ENCODE data around the gene SCN9A.
"Not testable (repeated sequence)": the region's sequence is repeated elsewhere in the genome, so short reads cannot be mapped to it uniquely, and the experiment has no call there.

SCN9A gene

GRCh38 chr2:166375736-166376487 lies at the start of gene SCN9A:
SCN9A (minus strand) TSS chr2:166375944; CDS start chr2:166311756, 64,188 bp downstream.
- no peak for DNase-seq

- DNase-seq: no peak
These were observed 49.1 kb upstream of the SCN9A start for GRCh38 chr2:166424841-166425240.

- DNase-seq: no peak
These were observed 43.8 kb upstream of the SCN9A start for GRCh38 chr2:166419616-166419934.

- DNase-seq: no peak
These were observed 43.3 kb upstream of the SCN9A start for GRCh38 chr2:166418853-166419615.

GRCh38 chr2:166417669-166418068 lies 41.9 kb upstream of the SCN9A start:
- DNase-seq: no peak

GRCh38 chr2:166413255-166413654 lies 37.5 kb upstream of the SCN9A start:
- no peak for DNase-seq

- no peak for DNase-seq
These were observed 35.9 kb upstream of the SCN9A start for GRCh38 chr2:166411473-166412230.

- no peak for DNase-seq
These were observed 35.2 kb upstream of the SCN9A start for GRCh38 chr2:166410828-166411472.

GRCh38 chr2:166407746-166408145 lies 32.0 kb upstream of the SCN9A start:
- DNase-seq: not testable (repeated sequence)

GRCh38 chr2:166406374-166406773 lies 30.6 kb upstream of the SCN9A start:
- no peak for DNase-seq

- DNase-seq: no peak
These were observed 29.8 kb upstream of the SCN9A start for GRCh38 chr2:166405569-166405926.

GRCh38 chr2:166404831-166405568 lies 29.3 kb upstream of the SCN9A start:
- DNase-seq: no peak

GRCh38 chr2:166394245-166394644 lies 18.5 kb upstream of the SCN9A start:
- DNase-seq: no peak

- no peak for DNase-seq
These were observed 17.3 kb upstream of the SCN9A start for GRCh38 chr2:166393008-166393407.

- DNase-seq: no peak
These were observed 12.8 kb upstream of the SCN9A start for GRCh38 chr2:166388481-166389070.

- no peak for DNase-seq
These were observed 9.6 kb upstream of the SCN9A start for GRCh38 chr2:166385313-166385712.

- no peak for DNase-seq
These were observed 9.0 kb upstream of the SCN9A start for GRCh38 chr2:166384774-166385173.

GRCh38 chr2:166382448-166382847 lies 6.7 kb upstream of the SCN9A start:
- DNase-seq: no peak

GRCh38 chr2:166380615-166381014 lies 4.9 kb upstream of the SCN9A start:
- no peak for DNase-seq

GRCh38 chr2:166376873-166377272 lies 1.1 kb upstream of the SCN9A start:
- DNase-seq: no peak

- no peak for DNase-seq
These were observed 714 bp upstream of the SCN9A start for GRCh38 chr2:166376488-166376828.

GRCh38 chr2:166375195-166375735 lies 479 bp downstream of the SCN9A start:
- no peak for DNase-seq

Data from GDM1 (cell line).